ENCODE results near the gene DSTN. TPM values are rescaled to one million over a fixed set of nuclear protein-coding genes. Genes with fewer than 3 reads are reported as not detected.

DSTN gene
- total and polyA plus RNA-seq, 2 donors (not counting 3 experiments of a cell fraction or from before 2014, with no cell fraction given) = 66.1 to 300 TPM

DNA sequence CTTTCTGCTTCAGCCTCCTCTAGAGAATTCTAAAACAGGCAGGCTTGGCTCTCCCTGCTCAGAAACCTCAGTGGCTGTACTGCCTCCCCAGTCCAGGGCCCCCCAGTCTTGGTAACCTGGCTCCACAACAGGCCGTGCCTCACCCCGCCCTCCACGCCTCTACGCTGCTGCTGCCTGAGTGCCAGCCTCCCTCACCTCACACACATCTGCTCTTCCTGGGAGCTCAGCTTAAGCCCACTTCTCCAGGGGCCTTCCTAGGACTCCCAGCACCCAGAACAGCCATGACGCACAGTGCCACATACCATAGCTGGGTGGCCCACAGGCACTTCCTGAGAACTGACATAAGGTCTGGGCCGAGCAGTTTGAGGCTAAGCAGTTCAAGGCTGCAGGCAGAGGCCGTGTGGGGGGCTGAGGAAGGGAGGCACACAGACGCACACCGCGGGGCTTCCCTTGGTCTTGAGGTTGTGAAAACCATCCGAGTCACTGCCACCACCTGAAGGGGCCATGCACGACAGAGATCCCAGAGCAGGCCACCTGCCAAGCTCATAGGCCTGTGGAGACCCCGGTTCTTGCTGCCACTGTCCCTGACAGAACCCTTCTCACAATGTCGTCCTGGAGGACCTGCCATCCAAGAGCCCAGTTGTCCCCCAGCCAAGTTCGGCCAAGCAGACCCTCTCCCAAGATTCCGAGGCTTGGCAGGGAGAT lies 42.6 kb downstream of the DSTN start:
- Histone ChIP-seq H4K20me1 (replicated peaks; ENCODE audit: control insufficient read depth, extremely low read depth, insufficient read depth, low read length) (no peaks in the 10 kb centered on the region), H3K36me3 (ENCODE audit: control insufficient read depth in 2 of 2, extremely low read depth in 1 of 2, insufficient read depth in 2 of 2, low read length in 2 of 2) (peaks cover 12 to 32% of the 10 kb centered on the region in 2 experiments), H3K4me2 (ENCODE audit: insufficient read depth, low read length) (no peak overlapping the region), H2AFZ (ENCODE audit: low read depth, low read length) (no peak overlapping the region), H3K9ac (replicated peaks; ENCODE audit: extremely low read depth, insufficient read depth, low read length) (no peak overlapping the region), H3K9me1 (replicated peaks; ENCODE audit: control insufficient read depth, extremely low read depth, insufficient read depth, low read length) (no peaks in the 10 kb centered on the region), H3K27me3 (ENCODE audit: control insufficient read depth in 2 of 2, insufficient read depth in 2 of 2, low read length in 2 of 2) (no peaks in the 10 kb centered on the region), H3K79me2 (ENCODE audit: control insufficient read depth, insufficient read depth, low read length) (no peaks in the 10 kb centered on the region), H3K4me3 (replicated peaks in 1 of 3; ENCODE audit: insufficient read depth in 1 of 3, low read depth in 1 of 3, low read length in 3 of 3) (no peak overlapping the region), H3K27ac (ENCODE audit: insufficient read depth, low read depth, low read length) (peak overlapping the region; percentile 15), H3K9me3 (replicated peaks; ENCODE audit: control insufficient read depth, insufficient read depth, low read length) (no peaks in the 10 kb centered on the region), H3K4me1 (ENCODE audit: control insufficient read depth, extremely low read depth, insufficient read depth, low read length) (no peaks in the 10 kb centered on the region)
- FAIRE-seq = no peak
- intact Hi-C loops (cut with micrococcal nuclease) (loop anchor here (1.0 kb wide), 2 partner anchors 81 to 107 kb away; partner anchors contain the start of gene BFSP1), dilution Hi-C loops (cut with MboI; ENCODE audit: extremely low pct_ligation_motif_present, low sequenced_read_pairs) (no loop called here)
- CTCF ChIA-PET = interaction anchor here (0.9 to 7.7 kb wide), 3 partner anchors 43 to 107 kb away, joined by 3 to 89 read pairs (median 8); partner anchors contain the start of gene DSTN
- TF ChIP-seq POLR2AphosphoS5 (IDR thresholded peaks at IDR 0.05; ENCODE audit: insufficient read depth, low read depth, low read length) (peak; percentile 14), MYC (IDR thresholded peaks at IDR 0.05; ENCODE audit: low read depth, low read length) (no peak)
- POLR2A ChIA-PET = no interaction called here
- no peak for DNase-seq (ENCODE audit: low read depth, low spot score)
- BruUV-seq (replicated peaks) = TSS peak; percentile 1

- Histone ChIP-seq H3K79me2 (ENCODE audit: control insufficient read depth, insufficient read depth, low read length) (no peaks in the 10 kb centered on the region), H3K4me3 (replicated peaks in 1 of 3; ENCODE audit: insufficient read depth in 1 of 3, low read depth in 1 of 3, low read length in 3 of 3) (no peak overlapping the region), H3K27me3 (ENCODE audit: control insufficient read depth in 2 of 2, insufficient read depth in 2 of 2, low read length in 2 of 2) (no peaks in the 10 kb centered on the region), H2AFZ (ENCODE audit: low read depth, low read length) (no peak overlapping the region), H4K20me1 (replicated peaks; ENCODE audit: control insufficient read depth, extremely low read depth, insufficient read depth, low read length) (no peaks in the 10 kb centered on the region), H3K4me1 (ENCODE audit: control insufficient read depth, extremely low read depth, insufficient read depth, low read length) (no peaks in the 10 kb centered on the region), H3K9ac (replicated peaks; ENCODE audit: extremely low read depth, insufficient read depth, low read length) (no peak overlapping the region), H3K9me3 (replicated peaks; ENCODE audit: control insufficient read depth, insufficient read depth, low read length) (no peaks in the 10 kb centered on the region), H3K27ac (ENCODE audit: insufficient read depth, low read depth, low read length) (peak overlapping the region; percentile 2), H3K4me2 (ENCODE audit: insufficient read depth, low read length) (no peak overlapping the region), H3K9me1 (replicated peaks; ENCODE audit: control insufficient read depth, extremely low read depth, insufficient read depth, low read length) (no peaks in the 10 kb centered on the region), H3K36me3 (ENCODE audit: control insufficient read depth in 2 of 2, extremely low read depth in 1 of 2, insufficient read depth in 2 of 2, low read length in 2 of 2) (peaks cover 7 to 34% of the 10 kb centered on the region in 2 experiments)
- dilution Hi-C loops (cut with MboI; ENCODE audit: extremely low pct_ligation_motif_present, low sequenced_read_pairs) = no loop called here
- no TSS peak for BruUV-seq (replicated peaks)
- TF ChIP-seq FOS (IDR thresholded peaks at IDR 0.05; ENCODE audit: borderline replicate concordance, insufficient read depth, low read length) = no peak
- TF ChIP-seq, protein P1, sequence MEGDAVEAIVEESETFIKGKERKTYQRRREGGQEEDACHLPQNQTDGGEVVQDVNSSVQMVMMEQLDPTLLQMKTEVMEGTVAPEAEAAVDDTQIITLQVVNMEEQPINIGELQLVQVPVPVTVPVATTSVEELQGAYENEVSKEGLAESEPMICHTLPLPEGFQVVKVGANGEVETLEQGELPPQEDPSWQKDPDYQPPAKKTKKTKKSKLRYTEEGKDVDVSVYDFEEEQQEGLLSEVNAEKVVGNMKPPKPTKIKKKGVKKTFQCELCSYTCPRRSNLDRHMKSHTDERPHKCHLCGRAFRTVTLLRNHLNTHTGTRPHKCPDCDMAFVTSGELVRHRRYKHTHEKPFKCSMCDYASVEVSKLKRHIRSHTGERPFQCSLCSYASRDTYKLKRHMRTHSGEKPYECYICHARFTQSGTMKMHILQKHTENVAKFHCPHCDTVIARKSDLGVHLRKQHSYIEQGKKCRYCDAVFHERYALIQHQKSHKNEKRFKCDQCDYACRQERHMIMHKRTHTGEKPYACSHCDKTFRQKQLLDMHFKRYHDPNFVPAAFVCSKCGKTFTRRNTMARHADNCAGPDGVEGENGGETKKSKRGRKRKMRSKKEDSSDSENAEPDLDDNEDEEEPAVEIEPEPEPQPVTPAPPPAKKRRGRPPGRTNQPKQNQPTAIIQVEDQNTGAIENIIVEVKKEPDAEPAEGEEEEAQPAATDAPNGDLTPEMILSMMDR (IDR thresholded peaks at IDR 0.05; ENCODE audit: extremely low read depth in 1 of 2, insufficient read depth in 1 of 2, low read depth in 1 of 2, low read length in 2 of 2) = no peak
- no peak for TF ChIP-seq EZH2 (IDR thresholded peaks at IDR 0.05; ENCODE audit: borderline replicate concordance, low read depth, low read length, severe bottlenecking)
- TF ChIP-seq, protein P2, sequence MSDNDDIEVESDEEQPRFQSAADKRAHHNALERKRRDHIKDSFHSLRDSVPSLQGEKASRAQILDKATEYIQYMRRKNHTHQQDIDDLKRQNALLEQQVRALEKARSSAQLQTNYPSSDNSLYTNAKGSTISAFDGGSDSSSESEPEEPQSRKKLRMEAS (IDR thresholded peaks at IDR 0.05; ENCODE audit: insufficient read depth, insufficient read length) = no peak
- no peak for TF ChIP-seq MYC (IDR thresholded peaks at IDR 0.05; ENCODE audit: low read depth, low read length)
- TF ChIP-seq POLR2AphosphoS5 (IDR thresholded peaks at IDR 0.05; ENCODE audit: insufficient read depth, low read depth, low read length) = peak; percentile 20
- ChIA-PET CTCF (interaction anchor here (0.7 to 7.7 kb wide), 4 partner anchors 43 to 326 kb away, joined by 3 to 89 read pairs (median 6); partner anchors contain the start of gene DSTN), POLR2A (no interaction called here)
- intact Hi-C loops (cut with micrococcal nuclease) = loop anchor here (1.0 kb wide), 2 partner anchors 82 to 108 kb away; partner anchors contain the start of gene BFSP1
- DNase-seq (ENCODE audit: low read depth, low spot score) = no peak
- no peak for FAIRE-seq
Observed at GRCh38 chr20:17612992-17613327, 43.1 kb downstream of the DSTN start.

Data from endothelial cell of umbilical vein (primary cell).